HEK293T (cell line): Measurements from ENCODE around the gene TMEM203.

Experiments
- CTCF ChIA-PET: fragments of 350-600 bp; formaldehyde crosslinking; extraction: SDS; loops from one replicate; lab custom pipeline; 2021; ENCODE audit warnings: antibody characterized with exemption, inconsistent platforms; lab: Yijun Ruan, JAX
- POLR2A ChIA-PET: fragments of 350-600 bp; formaldehyde crosslinking; extraction: SDS; loops from one replicate; lab custom pipeline; 2020; ENCODE audit warnings: antibody characterized with exemption, inconsistent platforms; lab: Yijun Ruan, JAX
- DNase-seq: peaks from one replicate; pipeline ENCODE4 v3.0.0; 2012; ENCODE audit warnings: mixed read lengths; ENCODE audit errors: extremely low spot score
- ARNT ChIP-seq: fragments of 450-650 bp; IDR thresholded peaks from 2 replicates; pipeline ENCODE4 v1.6.1; 2017; ENCODE audit warnings: mild to moderate bottlenecking
- BHLHE40 ChIP-seq: fragments of 450-650 bp; IDR thresholded peaks from 2 replicates; pipeline ENCODE4 v1.6.1; 2016; ENCODE audit warnings: mild to moderate bottlenecking, moderate library complexity, borderline replicate concordance
- CTBP1 ChIP-seq: fragments of 450-650 bp; IDR thresholded peaks from 2 replicates; pipeline ENCODE4 v1.6.1; 2016; ENCODE audit warnings: borderline replicate concordance
- ELF4 ChIP-seq: fragments of 450-650 bp; IDR thresholded peaks from 2 replicates; pipeline ENCODE4 v1.6.1; 2017; ENCODE audit warnings: antibody characterized with exemption
- FOXA1 ChIP-seq: fragments of 450-650 bp; IDR thresholded peaks from 2 replicates; pipeline ENCODE4 v1.6.1; 2016; ENCODE audit warnings: mild to moderate bottlenecking
- FOXK2 ChIP-seq: fragments of 450-650 bp; IDR thresholded peaks from 2 replicates; pipeline ENCODE4 v1.6.1; 2016; ENCODE audit warnings: mild to moderate bottlenecking
- FOXM1 ChIP-seq: fragments of 450-650 bp; IDR thresholded peaks from 2 replicates; pipeline ENCODE4 v1.6.1; 2017; ENCODE audit warnings: mild to moderate bottlenecking, borderline replicate concordance
- HDGF ChIP-seq: fragments of 450-650 bp; IDR thresholded peaks from 2 replicates; pipeline ENCODE4 v1.6.1; 2017; ENCODE audit warnings: antibody characterized with exemption, borderline replicate concordance
- L3MBTL2 ChIP-seq: fragments of 450-650 bp; conservative IDR thresholded peaks from 2 replicates; pipeline ENCODE4 v1.6.1; 2016; ENCODE audit warnings: mild to moderate bottlenecking
- LEF1 ChIP-seq: fragments of 450-650 bp; IDR thresholded peaks from 2 replicates; pipeline ENCODE4 v1.6.1; 2017; ENCODE audit warnings: mild to moderate bottlenecking, borderline replicate concordance
- NFRKB ChIP-seq: fragments of 450-650 bp; IDR thresholded peaks from 2 replicates; pipeline ENCODE4 v1.6.1; 2016; ENCODE audit warnings: mild to moderate bottlenecking, moderate library complexity
- PKNOX1 ChIP-seq: fragments of 450-650 bp; IDR thresholded peaks from 2 replicates; pipeline ENCODE4 v1.6.1; 2016
- SP1 ChIP-seq: fragments of 450-650 bp; IDR thresholded peaks from 2 replicates; pipeline ENCODE4 v1.6.1; 2017
- SUZ12 ChIP-seq: fragments of 450-650 bp; IDR thresholded peaks from 2 replicates; pipeline ENCODE4 v1.6.1; 2016; ENCODE audit warnings: mild to moderate bottlenecking
- TARDBP ChIP-seq: fragments of 450-650 bp; IDR thresholded peaks from 2 replicates; pipeline ENCODE4 v1.6.1; 2016
- ZNF384 ChIP-seq: fragments of 450-650 bp; IDR thresholded peaks from 2 replicates; pipeline ENCODE4 v1.6.1; 2016

TMEM203 gene

DNA sequence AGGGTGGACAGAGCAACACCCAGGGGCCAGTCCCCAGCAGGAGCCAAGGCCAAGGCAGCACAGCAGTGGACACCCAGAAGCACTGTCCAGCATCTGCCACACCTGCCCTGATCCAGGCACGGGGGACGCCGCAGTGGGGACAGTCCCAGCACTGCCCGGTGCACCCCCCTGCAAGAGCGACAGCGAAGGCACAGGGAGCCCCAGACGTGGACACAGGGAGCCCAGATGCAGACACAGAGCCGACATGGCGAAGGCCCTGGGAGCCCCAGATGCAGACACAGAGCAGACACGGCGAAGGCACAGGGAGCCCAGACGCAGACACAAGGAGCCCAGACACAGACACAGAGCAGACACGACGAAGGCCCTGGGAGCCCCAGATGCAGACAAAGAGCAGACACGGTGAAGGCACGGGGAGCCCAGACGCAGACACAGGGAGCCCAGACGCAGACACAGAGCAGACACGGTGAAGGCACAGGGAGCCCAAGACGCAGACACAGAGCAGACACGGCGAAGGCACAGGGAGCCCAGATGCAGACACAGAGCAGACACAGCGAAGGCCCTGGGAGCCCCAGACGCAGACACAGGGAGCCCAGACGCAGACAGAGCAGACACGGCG is 21.4 kb downstream of the TMEM203 start:
- no peak for DNase-seq
- ChIA-PET POLR2A (no interaction called here), CTCF (no interaction called here)
- TF ChIP-seq SP1 (no peak), LEF1 (no peak), ARNT (no peak)

DNA sequence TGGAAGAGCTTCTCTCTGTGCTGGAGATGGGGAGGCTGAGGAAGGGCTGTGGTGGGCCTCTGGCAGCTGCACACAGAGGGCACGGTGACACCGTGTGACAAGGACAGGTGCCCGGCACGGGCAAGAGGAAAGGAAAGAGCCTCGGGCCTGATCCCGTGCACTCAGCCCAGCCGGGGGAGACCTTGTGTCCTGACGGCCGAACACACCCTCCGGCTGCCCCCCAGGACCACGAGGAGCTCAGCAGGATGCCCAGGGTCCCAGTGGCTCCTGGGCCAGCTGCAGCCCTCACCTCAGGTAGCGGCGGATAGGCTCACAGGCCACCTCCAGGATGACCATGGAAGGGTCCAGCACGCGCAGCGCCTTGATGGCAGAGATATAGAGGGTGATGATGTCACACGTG is 22.6 kb downstream of the TMEM203 start:
- ChIA-PET POLR2A (no interaction called here), CTCF (no interaction called here)
- no peak for DNase-seq
- no peak for TF ChIP-seq TARDBP
- TF ChIP-seq SUZ12 = no peak
- TF ChIP-seq ELF4 = no peak

DNA sequence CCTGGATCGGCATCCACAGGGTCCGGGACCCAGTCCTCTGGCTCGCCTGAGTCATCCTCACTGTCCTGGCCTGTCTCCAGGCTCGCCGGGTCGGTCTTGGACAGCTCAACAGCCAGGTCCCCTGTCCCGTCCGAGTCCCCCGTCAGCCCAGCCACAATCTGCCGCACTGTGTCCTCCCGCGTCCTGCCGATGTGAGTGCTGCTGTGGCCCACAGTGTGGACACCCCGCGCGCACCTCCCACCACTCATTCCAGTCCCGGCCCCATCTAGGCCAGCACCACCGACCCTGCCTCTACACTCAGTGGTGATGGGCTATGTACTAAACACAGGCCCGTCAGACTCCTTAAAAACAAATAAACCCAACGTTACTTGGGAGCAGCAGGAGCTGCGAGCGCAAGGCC is 23.8 kb downstream of the TMEM203 start:
- CTCF ChIA-PET = no interaction called here
- TF ChIP-seq PKNOX1 (no peak), HDGF (no peak), ARNT (no peak), ZNF384 (no peak), SP1 (no peak), FOXA1 (no peak), NFRKB (no peak)
- DNase-seq = no peak
- POLR2A ChIA-PET = no interaction called here

DNA sequence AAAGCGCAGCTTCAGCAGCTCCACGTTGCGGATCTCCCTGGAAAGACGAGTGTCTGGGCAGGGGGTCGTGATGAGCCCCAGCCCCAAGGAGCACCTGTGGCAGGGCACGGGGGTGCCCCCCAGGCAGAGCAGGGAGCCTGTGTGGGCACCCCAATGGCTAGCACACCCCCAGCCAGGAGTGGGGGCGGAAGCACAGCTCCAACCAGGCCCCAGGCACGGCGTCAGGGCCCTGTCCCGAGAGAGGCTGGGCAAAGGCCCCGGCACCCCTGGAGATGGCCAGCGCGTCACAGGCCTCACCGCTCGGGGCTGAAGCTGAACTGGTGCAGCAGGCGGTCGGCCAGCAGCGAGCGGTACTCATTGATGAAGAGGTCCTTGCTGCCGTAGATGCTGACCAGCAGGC is 25.0 kb downstream of the TMEM203 start:
- CTCF ChIA-PET = no interaction called here

DNA sequence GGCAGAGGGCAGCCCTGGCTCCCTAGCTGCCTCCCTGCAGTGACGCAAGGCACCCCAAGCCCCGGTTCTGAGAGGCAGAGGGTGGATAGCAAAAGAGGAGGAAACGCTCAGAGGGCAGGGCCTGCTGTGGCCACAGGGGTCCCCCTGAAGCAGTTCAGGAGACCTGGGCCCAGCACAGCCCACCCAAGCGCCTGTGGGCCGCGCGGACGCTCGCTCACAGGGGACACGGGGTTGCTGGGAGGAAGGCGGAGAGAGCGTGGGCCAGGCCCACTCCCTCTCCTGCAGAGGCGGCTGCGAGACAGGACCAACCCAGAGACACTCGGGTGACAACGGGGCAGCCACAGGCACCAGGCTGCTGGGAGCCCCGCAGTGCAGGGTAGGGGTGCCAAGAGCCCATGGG is 25.7 kb downstream of the TMEM203 start:
- TF ChIP-seq FOXK2 (no peak), ELF4 (no peak), FOXM1 (no peak), CTBP1 (no peak), LEF1 (no peak), PKNOX1 (no peak), TARDBP (no peak), SUZ12 (no peak), NFRKB (no peak), HDGF (no peak), ARNT (no peak), FOXA1 (no peak), SP1 (no peak), L3MBTL2 (no peak), BHLHE40 (no peak), ZNF384 (no peak)
- no peak for DNase-seq
- POLR2A ChIA-PET = interaction anchor here (1.1 kb wide), 1 partner anchor 42 kb away, joined by 3 read pairs; the partner anchor contains the start of gene RNF208
- CTCF ChIA-PET = no interaction called here

More for the DNA sequence above, 25.0 kb downstream of the TMEM203 start:
- TF ChIP-seq BHLHE40 (no peak), SUZ12 (no peak), FOXA1 (no peak), L3MBTL2 (no peak), LEF1 (no peak), HDGF (no peak), NFRKB (no peak)
- DNase-seq = no peak
- POLR2A ChIA-PET = no interaction called here

DNA sequence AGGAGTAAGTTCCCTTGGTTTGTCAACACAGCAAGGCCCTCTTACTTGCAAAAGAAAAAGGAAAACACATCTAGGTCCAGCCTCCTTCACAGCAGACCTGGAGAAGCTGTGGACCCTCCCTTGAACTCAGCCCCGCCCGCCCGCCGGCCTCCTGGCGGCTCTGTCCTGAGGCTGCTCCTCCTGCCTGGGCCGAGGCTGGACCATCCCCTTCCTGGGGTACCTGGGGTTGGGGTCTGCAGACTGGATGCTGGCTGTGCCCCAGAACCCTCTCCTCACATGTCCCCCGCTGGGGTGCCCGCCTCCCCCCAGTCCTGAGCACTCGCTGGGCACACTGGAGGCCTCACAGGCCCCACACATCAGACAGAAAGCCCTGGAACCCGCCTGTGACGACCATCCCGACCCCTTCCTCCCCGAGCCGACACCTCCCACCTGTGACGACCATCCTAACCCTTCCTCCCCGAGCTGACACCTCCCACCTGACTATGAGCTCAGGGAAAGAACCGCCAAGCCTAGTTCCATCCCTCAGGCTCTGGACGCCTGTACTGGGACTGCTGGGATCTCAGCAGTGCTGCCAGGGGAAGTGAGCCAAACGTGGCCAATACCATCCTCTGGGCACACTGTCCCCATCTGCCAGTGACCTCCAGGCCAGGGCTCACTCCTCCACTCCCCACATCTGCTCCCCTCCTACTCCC is 26.4 kb downstream of the TMEM203 start:
- no peak for DNase-seq
- ChIA-PET CTCF (no interaction called here), POLR2A (interaction anchor here (0.7 to 1.3 kb wide), 3 partner anchors 10 to 49 kb away, joined by 3 to 4 read pairs (median 3); partner anchors contain the start of gene RNF208)
- no peak for TF ChIP-seq ELF4
- TF ChIP-seq HDGF = no peak
- no peak for TF ChIP-seq SUZ12
- TF ChIP-seq FOXM1 = no peak
- no peak for TF ChIP-seq ARNT
- TF ChIP-seq LEF1 = no peak
- no peak for TF ChIP-seq TARDBP
- TF ChIP-seq ZNF384 = no peak
- no peak for TF ChIP-seq BHLHE40
- no peak for TF ChIP-seq NFRKB
- no peak for TF ChIP-seq FOXK2
- no peak for TF ChIP-seq L3MBTL2
- TF ChIP-seq FOXA1 = no peak
- TF ChIP-seq PKNOX1 = no peak
- no peak for TF ChIP-seq CTBP1
- TF ChIP-seq SP1 = no peak
